HepG2 (cell line): Measurements from ENCODE around the gene AGAP1. TPM values are rescaled to one million over a fixed set of nuclear protein-coding genes. Genes with fewer than 3 reads are reported as not detected.

Experiments used
- ATAC-seq: fragments of 200-7000 bp; cut with Tn5 transposase; 3 replicates; pipeline ENCODE4 v1.9.1; 2020; ENCODE audit warnings: mild to moderate bottlenecking, moderate library complexity
- BruUV-seq: library from RNA; stranded (reverse); fragments of 400-500 nt; replicated peaks from 2 replicates; lab custom pipeline; 2021; lab: Mats Ljungman, UMichigan
- CTCF ChIA-PET: fragments of 300-600 bp; formaldehyde crosslinking; extraction: SDS; loops from one replicate; lab custom pipeline; 2021; ENCODE audit warnings: low total read pairs, inconsistent platforms, low intra/inter-chr PET ratio; lab: Yijun Ruan, JAX
- POLR2A ChIA-PET: fragments of 350-600 bp; sonication (Branson Sonifier 250); formaldehyde crosslinking; loops from one replicate; lab custom pipeline; 2020; ENCODE audit warnings: antibody characterized with exemption, inconsistent platforms; lab: Yijun Ruan, JAX
- DNase-seq: peaks from one replicate; pipeline ENCODE4 v3.0.0-alpha.2; 2015; ENCODE audit warnings: low spot score
- FAIRE-seq: peaks from 3 replicates; lab custom pipeline; 2011; peaks lifted over from hg19 to GRCh38; lab: Jason Lieb, UNC
- H2AFZ ChIP-seq: one replicate; pipeline ENCODE4 v1.6.1; 2011; ENCODE audit warnings: low read length, inconsistent platforms
- H3K27ac ChIP-seq: fragments of 300-600 bp; 3 replicates; pipeline ENCODE4 v1.8.0; 2011; ENCODE audit warnings: mixed run types, mild to moderate bottlenecking, mixed read lengths, low read length, inconsistent platforms; ENCODE audit not compliant: insufficient read depth; ENCODE audit errors: extremely low read length
- H3K27me3 ChIP-seq, 2 experiments: fragments of 200-600 bp in 1 of 2; 2 replicates in 1 of 2; 3 replicates in 1 of 2; pipeline versions ENCODE4 v1.6.0 to v1.8.0; 2011; ENCODE audit warnings: low read length in 2 of 2, mild to moderate bottlenecking in 2 of 2, moderate library complexity in 2 of 2, inconsistent platforms in 1 of 2; ENCODE audit not compliant: insufficient read depth in 2 of 2, control insufficient read depth in 1 of 2
- H3K36me3 ChIP-seq, 2 experiments: fragments of 200-600 bp in 1 of 2; replicated peaks in 1 of 2; 2 replicates in 1 of 2; 3 replicates in 1 of 2; pipeline versions ENCODE4 v1.5.1 to v1.8.0; 2011; ENCODE audit warnings: low read length in 2 of 2, inconsistent platforms in 1 of 2; ENCODE audit not compliant: insufficient read depth in 2 of 2, control insufficient read depth in 1 of 2
- H3K4me1 ChIP-seq: 2 replicates; pipeline ENCODE4 v1.5.1; 2012; ENCODE audit warnings: low read length, inconsistent platforms; ENCODE audit not compliant: insufficient read depth
- H3K4me2 ChIP-seq: 2 replicates; pipeline ENCODE4 v1.6.0; 2011; ENCODE audit warnings: low read depth, low read length, inconsistent platforms
- H3K4me3 ChIP-seq, 3 experiments: fragments of 200-600 bp in 1 of 3; sonication (generic), shearing (Covaris generic) in 1 of 3; replicated peaks in 1 of 3; 2 replicates each; pipeline ENCODE4 v1.5.1; 2011 to 2016; ENCODE audit warnings: low read length in 3 of 3, inconsistent platforms in 2 of 3, low read depth in 2 of 3, mild to moderate bottlenecking in 2 of 3, control low read depth in 1 of 3, mixed read lengths in 1 of 3; ENCODE audit not compliant: insufficient read depth in 1 of 3
- H3K79me2 ChIP-seq: one replicate; pipeline ENCODE4 v1.6.1; 2011; ENCODE audit warnings: low read length, inconsistent platforms; ENCODE audit not compliant: insufficient read depth
- H3K9ac ChIP-seq: 2 replicates; pipeline ENCODE4 v1.6.0; 2011; ENCODE audit warnings: mild to moderate bottlenecking, low read depth, low read length, inconsistent platforms; ENCODE audit not compliant: insufficient read depth
- H3K9me3 ChIP-seq: 2 replicates; pipeline ENCODE4 v1.5.1; 2012; ENCODE audit warnings: mild to moderate bottlenecking, low read length
- H4K20me1 ChIP-seq: 2 replicates; pipeline ENCODE4 v1.6.0; 2011; ENCODE audit warnings: inconsistent platforms, mild to moderate bottlenecking, low read length, moderate library complexity; ENCODE audit not compliant: insufficient read depth
- CEBPB ChIP-seq: IDR thresholded peaks from 2 replicates; pipeline ENCODE4 v1.6.1; 2011; ENCODE audit warnings: low read depth, low read length, improper control_type of control experiment, borderline replicate concordance
- GPN1 ChIP-seq: sonication (generic); formaldehyde crosslinking; IDR thresholded peaks from 2 replicates; pipeline ENCODE4 v1.5.1; 2020; ENCODE audit warnings: missing genetic modification reagents, borderline replicate concordance
- HOXA3 ChIP-seq: sonication (generic); formaldehyde crosslinking; IDR thresholded peaks from 2 replicates; pipeline ENCODE4 v1.5.0; 2020; ENCODE audit warnings: missing genetic modification reagents
- JDP2 ChIP-seq: sonication (generic); formaldehyde crosslinking; IDR thresholded peaks from 2 replicates; pipeline ENCODE4 v1.8.1; 2022; ENCODE audit warnings: missing genetic modification reagents, borderline replicate concordance
- STAT5B ChIP-seq: sonication (generic); formaldehyde crosslinking; IDR thresholded peaks from 2 replicates; pipeline ENCODE4 v1.4.0; 2020; ENCODE audit warnings: missing genetic modification reagents
- TOE1 ChIP-seq: sonication (generic); formaldehyde crosslinking; IDR thresholded peaks from 2 replicates; pipeline ENCODE4 v1.4.0; 2020; ENCODE audit warnings: mild to moderate bottlenecking, missing genetic modification reagents
- ZNF260 ChIP-seq: sonication (generic); formaldehyde crosslinking; IDR thresholded peaks from 2 replicates; pipeline ENCODE4 v1.4.0; 2020; ENCODE audit warnings: missing genetic modification reagents, low read depth, mild to moderate bottlenecking, borderline replicate concordance
- ZNF430 ChIP-seq: sonication (generic); formaldehyde crosslinking; IDR thresholded peaks from 2 replicates; pipeline ENCODE4 v1.9.0; 2021; ENCODE audit warnings: mild to moderate bottlenecking, missing genetic modification reagents
- ZNF598 ChIP-seq: sonication (generic); formaldehyde crosslinking; IDR thresholded peaks from 2 replicates; pipeline ENCODE4 v1.5.1; 2020; ENCODE audit warnings: mild to moderate bottlenecking, missing genetic modification reagents, borderline replicate concordance
- ZNF772 ChIP-seq: sonication (generic); formaldehyde crosslinking; IDR thresholded peaks from 2 replicates; pipeline ENCODE4 v1.5.0; 2020; ENCODE audit warnings: mild to moderate bottlenecking, missing genetic modification reagents
- ZNF776 ChIP-seq: sonication (generic); formaldehyde crosslinking; IDR thresholded peaks from 2 replicates; pipeline ENCODE4 v1.4.0; 2020; ENCODE audit warnings: mild to moderate bottlenecking, missing genetic modification reagents
- ZSCAN9 ChIP-seq: IDR thresholded peaks from 2 replicates; pipeline ENCODE4 v1.6.1; 2016; ENCODE audit warnings: borderline replicate concordance
- WGBS: methylation state at CpG from one replicate; pipeline ENCODE4 v1.1.6; 2017; ENCODE audit warnings: low lambda C conversion rate; 5-methylcytosine and 5-hydroxymethylcytosine counted together
- in situ Hi-C: cut with HindIII; loops from 2 replicates; pipeline ENCODE4 v1.10.0; 2017; ENCODE audit warnings: low pct_unique_long_range_greater_than_20kb; ENCODE audit not compliant: extremely low pct_ligation_motif_present
- intact Hi-C: fragments of 100-400 bp; cut with micrococcal nuclease; formaldehyde crosslinking; loops from one replicate; pipeline ENCODE4 v1.10.0; 2022; ENCODE audit not compliant: unreplicated experiment
- polyA plus RNA-seq, 8 experiments: library from polyadenylated mRNA; depleted of rRNA in 3 of 8; stranded (reverse) in 7 of 8; unstranded in 1 of 8; fragments of >200 nt; fragmentation: Illumina TruSeq in 4 of 8; extraction: Trizol in 4 of 8; gene quantifications; 2 replicates each; pipeline versions ENCODE4 v1.2.1 to v1.2.3, GENCODE V29; 2011 to 2016; ENCODE audit warnings: low read depth in 4 of 8, missing spikeins in 1 of 8, mixed read lengths in 1 of 8; ENCODE audit not compliant: insufficient read depth in 1 of 8
- total RNA-seq, 5 experiments: library from RNA; depleted of rRNA; stranded (reverse); fragments of >200 nt; fragmentation: Illumina TruSeq; extraction: Trizol; gene quantifications; 2 replicates each; pipeline ENCODE4 v1.2.3, GENCODE V29; 2016; ENCODE audit warnings: low read depth in 1 of 5
- TF ChIP-seq, protein P1 (sequence below), 2 experiments: sonication (generic) in 1 of 2; formaldehyde crosslinking in 1 of 2; IDR thresholded peaks; 2 replicates each; pipeline versions ENCODE4 v1.4.0 to v1.6.1; 2018 to 2020; ENCODE audit warnings: missing genetic modification reagents in 2 of 2, borderline replicate concordance in 1 of 2, low read depth in 1 of 2, mild to moderate bottlenecking in 1 of 2, missing biosample characterization in 1 of 2
- TF ChIP-seq, protein P2 (sequence below): sonication (generic); formaldehyde crosslinking; IDR thresholded peaks from 2 replicates; pipeline ENCODE4 v1.4.0; 2020; ENCODE audit warnings: missing genetic modification reagents
- TF ChIP-seq, protein P3 (sequence below): sonication (generic); formaldehyde crosslinking; IDR thresholded peaks from 2 replicates; pipeline ENCODE4 v1.4.0; 2020; ENCODE audit warnings: mild to moderate bottlenecking, missing genetic modification reagents

AGAP1 gene
- total and polyA plus RNA-seq, 2 of the 13 experiments (the other 11 are each of a cell fraction or from before 2014, with no cell fraction given) = 21.2 to 32.7 TPM

DNA sequence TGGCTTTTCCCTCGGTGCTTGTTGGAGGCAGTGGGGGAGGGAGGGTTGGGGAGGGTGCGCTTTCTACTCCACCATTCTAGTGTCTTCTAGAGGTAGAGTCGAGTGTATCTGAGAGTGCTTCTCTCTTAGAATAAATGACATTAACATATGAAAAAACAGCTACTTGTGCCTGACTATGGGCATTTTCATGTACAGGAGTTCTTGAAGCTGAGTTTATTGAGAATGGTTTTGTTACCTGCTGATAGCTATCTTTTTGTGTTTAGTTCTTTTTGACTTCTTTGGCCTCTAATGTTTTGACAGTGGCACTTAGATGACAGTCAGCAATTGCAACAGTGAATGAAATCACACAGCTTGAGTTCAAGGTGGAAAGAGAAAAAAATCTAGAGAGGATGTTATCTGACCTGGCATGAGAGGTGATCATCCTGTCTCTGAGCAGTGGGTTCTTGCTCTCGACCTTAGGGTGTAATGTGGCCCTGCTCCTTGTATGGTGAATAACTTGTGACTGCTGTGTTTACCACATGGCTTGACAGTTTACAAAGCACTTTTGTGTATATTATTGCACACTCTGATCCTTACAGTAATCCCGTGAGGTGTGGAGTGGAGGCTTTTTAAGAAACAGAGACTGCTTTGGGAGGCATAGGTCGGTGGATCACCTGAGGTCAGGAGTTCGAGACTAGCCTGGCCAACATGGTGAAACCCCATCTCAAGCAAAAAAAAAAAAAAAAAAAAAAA lies 86.7 kb downstream of the AGAP1 start:
- DNase-seq (peak; percentile 35), FAIRE-seq (peak; percentile 70), ATAC-seq (no peak; the same call in 2 of the 3 replicates)
- Histone ChIP-seq H2AFZ (no peak overlapping the region), H3K27ac (no peak overlapping the region), H3K9ac (no peak overlapping the region), H3K4me3 (no peak overlapping the region), H3K27me3 (no peaks in the 10 kb centered on the region), H4K20me1 (peaks cover 31% of the 10 kb centered on the region), H3K4me2 (no peak overlapping the region), H3K79me2 (peaks cover 82% of the 10 kb centered on the region), H3K4me1 (peaks cover 97% of the 10 kb centered on the region), H3K9me3 (no peaks in the 10 kb centered on the region), H3K36me3 (no peaks in the 10 kb centered on the region)
- 65% methylated on average over 7 of the region's 7 CpGs for WGBS
- in situ Hi-C loops = no loop called here
- intact Hi-C loops = no loop called here
- ChIA-PET CTCF (no interaction called here), POLR2A (no interaction called here)
- BruUV-seq = no TSS peak
- TF ChIP-seq ZNF776 (CRISPR knock-in tag) (no peak), CEBPB (peak; percentile 60), TOE1 (CRISPR knock-in tag) (no peak), ZNF430 (CRISPR knock-in tag) (no peak), GPN1 (CRISPR knock-in tag) (no peak), STAT5B (CRISPR knock-in tag) (no peak), ZNF260 (CRISPR knock-in tag) (no peak), ZNF772 (CRISPR knock-in tag) (no peak), ZNF598 (CRISPR knock-in tag) (no peak), ZSCAN9 (CRISPR knock-in tag) (no peak), JDP2 (CRISPR knock-in tag) (no peak), HOXA3 (no peak)
- TF ChIP-seq, protein P1, sequence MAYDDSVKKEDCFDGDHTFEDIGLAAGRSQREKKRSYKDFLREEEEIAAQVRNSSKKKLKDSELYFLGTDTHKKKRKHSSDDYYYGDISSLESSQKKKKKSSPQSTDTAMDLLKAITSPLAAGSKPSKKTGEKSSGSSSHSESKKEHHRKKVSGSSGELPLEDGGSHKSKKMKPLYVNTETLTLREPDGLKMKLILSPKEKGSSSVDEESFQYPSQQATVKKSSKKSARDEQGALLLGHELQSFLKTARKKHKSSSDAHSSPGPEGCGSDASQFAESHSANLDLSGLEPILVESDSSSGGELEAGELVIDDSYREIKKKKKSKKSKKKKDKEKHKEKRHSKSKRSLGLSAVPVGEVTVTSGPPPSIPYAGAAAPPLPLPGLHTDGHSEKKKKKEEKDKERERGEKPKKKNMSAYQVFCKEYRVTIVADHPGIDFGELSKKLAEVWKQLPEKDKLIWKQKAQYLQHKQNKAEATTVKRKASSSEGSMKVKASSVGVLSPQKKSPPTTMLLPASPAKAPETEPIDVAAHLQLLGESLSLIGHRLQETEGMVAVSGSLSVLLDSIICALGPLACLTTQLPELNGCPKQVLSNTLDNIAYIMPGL (CRISPR knock-in tag; IDR thresholded peaks at IDR 0.05; ENCODE audit: borderline replicate concordance in 1 of 2, low read depth in 1 of 2) = no peak
- TF ChIP-seq, protein P2, sequence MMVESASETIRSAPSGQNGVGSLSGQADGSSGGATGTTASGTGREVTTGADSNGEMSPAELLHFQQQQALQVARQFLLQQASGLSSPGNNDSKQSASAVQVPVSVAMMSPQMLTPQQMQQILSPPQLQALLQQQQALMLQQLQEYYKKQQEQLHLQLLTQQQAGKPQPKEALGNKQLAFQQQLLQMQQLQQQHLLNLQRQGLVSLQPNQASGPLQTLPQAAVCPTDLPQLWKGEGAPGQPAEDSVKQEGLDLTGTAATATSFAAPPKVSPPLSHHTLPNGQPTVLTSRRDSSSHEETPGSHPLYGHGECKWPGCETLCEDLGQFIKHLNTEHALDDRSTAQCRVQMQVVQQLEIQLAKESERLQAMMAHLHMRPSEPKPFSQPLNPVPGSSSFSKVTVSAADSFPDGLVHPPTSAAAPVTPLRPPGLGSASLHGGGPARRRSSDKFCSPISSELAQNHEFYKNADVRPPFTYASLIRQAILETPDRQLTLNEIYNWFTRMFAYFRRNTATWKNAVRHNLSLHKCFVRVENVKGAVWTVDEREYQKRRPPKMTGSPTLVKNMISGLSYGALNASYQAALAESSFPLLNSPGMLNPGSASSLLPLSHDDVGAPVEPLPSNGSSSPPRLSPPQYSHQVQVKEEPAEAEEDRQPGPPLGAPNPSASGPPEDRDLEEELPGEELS (CRISPR knock-in tag) = peak; percentile 7; the same call in 1 of the 2 replicates
- TF ChIP-seq, protein P3, sequence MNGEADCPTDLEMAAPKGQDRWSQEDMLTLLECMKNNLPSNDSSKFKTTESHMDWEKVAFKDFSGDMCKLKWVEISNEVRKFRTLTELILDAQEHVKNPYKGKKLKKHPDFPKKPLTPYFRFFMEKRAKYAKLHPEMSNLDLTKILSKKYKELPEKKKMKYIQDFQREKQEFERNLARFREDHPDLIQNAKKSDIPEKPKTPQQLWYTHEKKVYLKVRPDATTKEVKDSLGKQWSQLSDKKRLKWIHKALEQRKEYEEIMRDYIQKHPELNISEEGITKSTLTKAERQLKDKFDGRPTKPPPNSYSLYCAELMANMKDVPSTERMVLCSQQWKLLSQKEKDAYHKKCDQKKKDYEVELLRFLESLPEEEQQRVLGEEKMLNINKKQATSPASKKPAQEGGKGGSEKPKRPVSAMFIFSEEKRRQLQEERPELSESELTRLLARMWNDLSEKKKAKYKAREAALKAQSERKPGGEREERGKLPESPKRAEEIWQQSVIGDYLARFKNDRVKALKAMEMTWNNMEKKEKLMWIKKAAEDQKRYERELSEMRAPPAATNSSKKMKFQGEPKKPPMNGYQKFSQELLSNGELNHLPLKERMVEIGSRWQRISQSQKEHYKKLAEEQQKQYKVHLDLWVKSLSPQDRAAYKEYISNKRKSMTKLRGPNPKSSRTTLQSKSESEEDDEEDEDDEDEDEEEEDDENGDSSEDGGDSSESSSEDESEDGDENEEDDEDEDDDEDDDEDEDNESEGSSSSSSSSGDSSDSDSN (CRISPR knock-in tag) = no peak
